ENCODE measurements around the gene TFCP2.

TFCP2 gene

GRCh38 chr12:51197736-51198567, 25.0 kb upstream of the TFCP2 start:
- DNase-seq = no peak

- no peak for DNase-seq
These were observed 23.6 kb upstream of the TFCP2 start for GRCh38 chr12:51196547-51196946.

GRCh38 chr12:51195841-51196240, 22.9 kb upstream of the TFCP2 start:
- DNase-seq = no peak

- DNase-seq = no peak
These were observed 19.3 kb upstream of the TFCP2 start for GRCh38 chr12:51192284-51192671.

GRCh38 chr12:51191516-51192283, 18.8 kb upstream of the TFCP2 start:
- DNase-seq = no peak

- no peak for DNase-seq
These were observed 17.9 kb upstream of the TFCP2 start for GRCh38 chr12:51190820-51191219.

GRCh38 chr12:51189790-51190355, 16.9 kb upstream of the TFCP2 start:
- DNase-seq = no peak

GRCh38 chr12:51188359-51189051, 15.6 kb upstream of the TFCP2 start:
- DNase-seq = no peak

GRCh38 chr12:51187370-51187987, 14.5 kb upstream of the TFCP2 start:
- no peak for DNase-seq

- DNase-seq = no peak
These were observed 13.6 kb upstream of the TFCP2 start for GRCh38 chr12:51186465-51187085.

- no peak for DNase-seq
These were observed 12.3 kb upstream of the TFCP2 start for GRCh38 chr12:51185171-51185717.

- no peak for DNase-seq
These were observed 10.9 kb upstream of the TFCP2 start for GRCh38 chr12:51183816-51184215.

- DNase-seq = no peak
These were observed 10.4 kb upstream of the TFCP2 start for GRCh38 chr12:51183349-51183748.

GRCh38 chr12:51181558-51181957, 8.6 kb upstream of the TFCP2 start:
- no peak for DNase-seq

- DNase-seq = no peak
These were observed 5.0 kb upstream of the TFCP2 start for GRCh38 chr12:51177897-51178296.

GRCh38 chr12:51174501-51174900, 1.6 kb upstream of the TFCP2 start:
- no peak for DNase-seq

GRCh38 chr12:51171884-51172514, 936 bp downstream of the TFCP2 start:
- no peak for DNase-seq

GRCh38 chr12:51163795-51164194, 9.1 kb downstream of the TFCP2 start:
- DNase-seq = no peak

- no peak for DNase-seq
These were observed 10.7 kb downstream of the TFCP2 start for GRCh38 chr12:51162217-51162616.

- no peak for DNase-seq
These were observed 12.0 kb downstream of the TFCP2 start for GRCh38 chr12:51160814-51161459.

GRCh38 chr12:51156245-51156765, 16.6 kb downstream of the TFCP2 start:
- no peak for DNase-seq

All from activated CD4-positive, CD25-positive, alpha-beta regulatory T cell treated with anti-CD3 and anti-CD28 coated beads, Interleukin-2, amount 50 U/mL, for 72 hours (primary cell).